Endometrium (tissue), 2 donors: ENCODE measurements around the gene CAMK2G.

Experiments used
- FAIRE-seq: peaks from 2 replicates; lab custom pipeline; 2012; peaks lifted over from hg19 to GRCh38; lab: Jason Lieb, UNC
- donor health status: control.
- donor health status: control.

Gene CAMK2G

DNA sequence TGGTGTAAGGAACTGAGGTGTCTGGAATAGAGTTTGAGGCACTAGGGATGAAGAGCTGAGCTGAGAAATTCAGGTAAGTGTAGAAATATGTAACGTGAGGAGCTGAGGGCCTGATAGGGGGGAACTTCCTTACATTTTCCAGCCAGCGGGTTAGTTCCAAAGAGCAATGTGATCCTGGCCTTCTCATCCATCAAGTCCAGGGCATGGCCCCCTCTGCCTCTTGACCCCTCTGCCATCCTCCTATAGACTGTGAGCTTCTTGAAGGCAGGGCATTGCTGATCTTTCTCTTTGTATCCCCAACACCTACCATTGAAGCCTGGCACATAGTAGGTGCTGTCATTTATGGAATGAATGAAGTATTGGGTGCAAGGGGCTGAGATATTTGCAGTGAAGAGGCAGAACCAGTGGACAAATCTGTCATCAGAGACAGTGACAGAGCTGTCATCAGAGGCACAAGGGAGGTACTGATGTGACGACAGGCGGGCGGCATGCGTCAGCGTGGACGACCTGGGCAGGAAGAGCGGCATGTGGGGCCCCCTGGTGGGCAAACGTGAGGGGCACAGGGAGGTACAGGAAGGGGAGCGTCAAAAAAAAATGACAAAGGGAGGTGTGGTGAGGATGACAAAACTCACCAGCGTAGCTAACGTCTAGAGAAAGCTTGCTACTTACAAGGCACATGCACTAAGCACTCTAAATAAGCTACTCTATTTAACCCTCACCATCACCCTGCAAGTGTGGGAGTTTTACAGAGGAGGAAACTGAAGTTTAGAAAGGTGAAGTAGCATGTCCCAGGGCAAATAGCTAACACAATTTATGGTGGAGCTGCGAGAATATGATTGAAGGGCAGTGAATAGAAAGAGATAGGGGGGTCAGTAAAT lies 5.2 kb upstream of the CAMK2G start:
- no peak for FAIRE-seq

DNA sequence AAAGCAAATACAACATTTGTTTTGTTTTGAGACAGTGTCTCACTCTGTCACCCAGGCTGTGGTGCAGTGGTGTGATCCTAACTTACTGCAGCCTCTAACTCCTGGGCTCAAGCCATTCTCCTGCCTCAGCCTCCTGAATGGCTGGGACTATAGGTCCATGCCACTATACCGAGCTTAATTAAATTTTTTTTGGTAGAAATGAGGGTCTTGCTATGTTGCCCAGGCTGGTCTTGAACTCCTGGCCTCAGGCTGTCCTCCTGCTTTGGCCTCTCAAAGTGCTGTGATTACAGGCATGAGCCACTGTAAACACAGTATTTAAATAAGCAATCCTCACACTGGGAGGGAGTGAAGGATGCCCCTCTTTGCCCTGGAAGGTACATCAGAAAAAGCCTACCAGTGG lies 4.0 kb upstream of the CAMK2G start:
- FAIRE-seq, result no peak

DNA sequence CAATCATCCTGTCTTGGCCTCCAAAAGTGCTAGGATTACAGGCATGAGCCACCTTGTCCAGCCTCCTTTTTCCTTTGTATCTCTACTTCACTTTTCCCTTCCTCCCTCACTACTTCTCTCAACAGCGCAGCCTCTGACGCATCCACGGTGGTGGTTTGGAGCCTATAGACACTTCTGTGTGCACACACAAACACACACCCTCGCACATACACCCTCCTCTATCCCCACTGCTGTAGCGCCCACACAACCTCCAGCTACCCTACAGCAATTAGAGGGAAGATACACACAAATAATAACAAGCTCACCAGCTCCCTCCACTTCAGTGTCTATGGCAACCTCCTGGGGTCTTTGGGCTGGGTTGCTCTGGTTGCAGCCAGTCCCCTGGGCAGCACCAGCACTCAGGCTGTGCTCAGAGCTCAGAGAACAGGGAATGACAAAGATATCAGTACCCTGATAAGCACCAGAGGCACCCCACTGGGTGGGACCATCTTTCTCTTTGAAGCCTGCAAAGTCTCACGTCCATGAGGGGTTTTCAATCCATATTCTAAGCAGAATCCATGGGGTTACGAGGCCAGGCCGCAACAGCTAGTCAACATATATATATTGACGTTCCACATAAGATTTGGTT lies 3.3 kb upstream of the CAMK2G start:
- FAIRE-seq, result no peak

DNA sequence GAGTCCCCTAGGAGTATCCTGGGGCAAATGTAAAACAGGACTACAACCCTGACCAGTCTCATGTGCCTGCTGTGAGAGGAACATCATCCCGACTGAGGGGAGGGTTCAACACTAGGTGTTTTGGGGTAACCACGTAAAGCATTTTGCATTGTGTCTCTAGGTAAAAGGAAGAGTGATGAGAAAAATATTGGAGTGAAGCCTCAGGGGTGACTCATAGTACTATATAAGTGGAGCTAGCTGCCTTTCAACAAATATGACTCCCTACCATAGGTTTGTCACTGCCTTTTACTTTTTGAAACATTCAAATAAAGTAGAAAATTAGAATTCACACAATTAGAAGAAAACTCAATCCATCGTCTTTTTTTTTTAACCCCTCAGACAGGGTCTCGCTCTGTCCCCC lies 2.6 kb upstream of the CAMK2G start:
- FAIRE-seq, result no peak

DNA sequence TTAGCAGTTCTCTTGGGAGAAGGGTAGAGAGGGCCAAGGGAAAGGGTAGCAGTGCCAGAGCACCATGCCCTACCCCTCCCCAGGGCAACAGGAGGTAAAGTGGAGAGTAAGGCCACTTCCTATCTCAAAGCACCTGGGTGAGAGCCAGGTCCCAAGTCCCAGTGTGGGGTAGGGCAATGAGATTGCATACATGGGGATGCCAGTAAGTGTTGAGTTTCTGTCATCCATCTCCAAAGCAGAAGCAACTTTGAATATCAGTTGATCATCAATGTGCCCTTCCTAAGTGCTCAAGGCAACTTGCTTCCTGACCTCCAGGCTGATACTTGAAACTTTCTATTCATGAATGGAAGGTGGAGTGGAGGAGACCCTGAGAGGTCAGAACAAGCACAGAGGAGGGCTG lies 2.2 kb upstream of the CAMK2G start:
- FAIRE-seq, result no peak

DNA sequence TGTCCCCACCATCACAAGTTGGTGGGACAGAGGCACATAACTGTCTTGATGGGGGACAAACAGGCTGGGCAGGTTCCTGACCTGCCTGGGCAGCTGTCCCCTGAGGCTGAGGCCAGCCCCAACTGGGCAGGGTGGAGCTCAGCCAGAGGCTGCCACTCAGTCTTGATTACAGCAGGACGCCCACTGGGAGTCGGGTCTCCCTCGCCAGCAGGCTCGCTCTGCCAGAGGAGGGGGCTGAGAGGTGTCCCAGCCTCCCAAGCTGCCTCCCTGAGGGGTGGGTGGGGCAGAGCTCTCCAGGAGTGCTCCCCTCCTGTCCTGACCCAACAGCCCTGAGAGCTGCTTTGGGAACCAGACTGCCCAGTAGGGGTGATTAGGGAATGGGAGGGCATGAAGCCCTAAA lies 1.8 kb upstream of the CAMK2G start:
- no peak for FAIRE-seq

DNA sequence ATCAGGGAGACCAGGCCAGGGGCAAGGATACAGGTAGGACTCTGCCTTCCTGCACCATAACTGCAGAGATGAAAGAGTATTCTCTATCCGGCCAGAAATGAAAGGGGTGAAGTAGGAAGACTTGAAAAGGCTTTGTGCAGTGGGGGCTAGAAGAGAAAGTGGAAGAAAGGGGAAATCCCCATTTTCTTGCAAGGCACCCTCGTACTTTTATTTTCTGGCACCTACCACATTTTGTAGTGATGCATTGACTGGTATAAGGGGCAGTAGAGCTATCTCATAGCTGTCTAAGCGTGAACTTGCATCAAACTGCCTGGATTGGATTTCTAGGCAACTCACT lies 752 bp upstream of the CAMK2G start:
- FAIRE-seq, result no peak

DNA sequence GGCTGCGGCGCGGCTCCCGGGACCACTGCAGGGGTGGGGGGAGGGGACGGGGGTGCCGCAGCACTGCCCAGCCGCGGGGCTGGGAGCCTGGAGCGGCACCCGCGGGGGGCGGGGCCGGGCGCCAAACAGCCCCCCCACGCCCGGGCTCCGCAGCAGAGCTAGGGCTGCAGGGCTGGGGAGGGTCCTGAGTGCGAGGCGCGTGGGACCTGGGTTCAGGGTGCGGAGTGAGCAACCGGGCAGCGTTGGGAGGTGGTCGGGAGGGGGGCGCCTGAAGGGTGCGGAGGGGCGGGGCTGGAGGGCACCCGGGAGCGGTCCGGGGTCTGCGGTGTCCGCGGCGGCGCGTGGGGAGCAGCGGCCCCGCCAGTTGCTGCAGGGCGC lies 528 bp downstream of the CAMK2G start:
- FAIRE-seq, result no peak

DNA sequence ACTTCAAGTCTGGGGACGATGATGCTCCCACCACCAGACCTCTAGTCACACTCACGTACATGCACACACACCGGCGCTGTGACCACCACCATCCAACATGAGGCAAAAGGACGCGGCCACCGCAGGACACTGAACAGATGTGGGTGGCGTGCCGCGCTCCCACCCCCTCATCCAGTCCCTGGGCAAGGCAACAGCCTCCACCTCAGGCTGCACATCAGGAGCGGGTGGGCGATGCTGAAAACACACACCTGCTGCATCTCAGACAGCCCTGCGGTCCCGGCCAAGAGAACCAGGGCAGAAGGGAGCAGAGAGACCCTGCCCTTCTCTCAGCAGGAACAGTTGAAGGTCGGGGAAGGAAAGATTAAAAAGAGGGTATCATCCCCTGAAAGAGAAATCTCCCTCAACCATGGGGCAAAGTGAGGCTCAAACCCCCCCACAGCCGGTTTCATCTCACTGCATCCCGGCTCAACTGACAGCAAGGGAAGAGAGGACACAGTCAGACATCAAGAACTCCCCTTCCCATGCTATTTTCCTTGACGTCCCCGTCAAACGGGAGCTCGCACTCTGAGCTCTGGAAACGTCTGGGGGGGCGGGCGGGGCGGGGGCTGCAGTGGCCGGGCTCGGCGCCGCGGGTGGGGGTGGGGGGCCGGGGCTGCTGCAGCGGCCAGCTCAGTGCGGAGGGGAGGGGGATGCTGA lies 1.1 kb downstream of the CAMK2G start:
- no peak for FAIRE-seq

DNA sequence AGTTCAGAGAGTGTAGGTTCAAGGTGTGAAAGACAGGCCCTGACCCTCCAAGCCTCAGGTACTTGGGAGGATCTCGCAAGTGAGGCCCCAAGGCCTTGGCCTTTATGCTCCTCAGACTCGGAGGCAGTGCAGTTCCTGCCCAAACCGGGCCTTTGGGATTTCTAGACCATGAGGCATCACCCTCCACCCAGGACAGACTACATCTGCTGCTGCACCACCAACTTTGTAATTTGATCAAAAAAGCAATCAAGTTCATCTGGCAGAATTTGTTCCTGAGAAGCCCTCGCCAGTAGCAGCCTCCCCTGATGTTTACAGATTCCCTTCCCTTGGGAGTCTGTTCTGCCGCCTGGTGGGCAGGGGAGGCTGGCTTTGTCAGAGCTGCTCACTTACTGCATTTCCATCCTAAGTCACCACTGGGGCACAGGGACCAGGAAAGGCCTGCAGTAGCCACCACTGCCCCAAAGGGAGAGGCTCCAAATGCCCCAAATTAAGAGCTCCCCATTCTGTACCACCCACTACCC lies 2.1 kb downstream of the CAMK2G start:
- FAIRE-seq, result no peak

DNA sequence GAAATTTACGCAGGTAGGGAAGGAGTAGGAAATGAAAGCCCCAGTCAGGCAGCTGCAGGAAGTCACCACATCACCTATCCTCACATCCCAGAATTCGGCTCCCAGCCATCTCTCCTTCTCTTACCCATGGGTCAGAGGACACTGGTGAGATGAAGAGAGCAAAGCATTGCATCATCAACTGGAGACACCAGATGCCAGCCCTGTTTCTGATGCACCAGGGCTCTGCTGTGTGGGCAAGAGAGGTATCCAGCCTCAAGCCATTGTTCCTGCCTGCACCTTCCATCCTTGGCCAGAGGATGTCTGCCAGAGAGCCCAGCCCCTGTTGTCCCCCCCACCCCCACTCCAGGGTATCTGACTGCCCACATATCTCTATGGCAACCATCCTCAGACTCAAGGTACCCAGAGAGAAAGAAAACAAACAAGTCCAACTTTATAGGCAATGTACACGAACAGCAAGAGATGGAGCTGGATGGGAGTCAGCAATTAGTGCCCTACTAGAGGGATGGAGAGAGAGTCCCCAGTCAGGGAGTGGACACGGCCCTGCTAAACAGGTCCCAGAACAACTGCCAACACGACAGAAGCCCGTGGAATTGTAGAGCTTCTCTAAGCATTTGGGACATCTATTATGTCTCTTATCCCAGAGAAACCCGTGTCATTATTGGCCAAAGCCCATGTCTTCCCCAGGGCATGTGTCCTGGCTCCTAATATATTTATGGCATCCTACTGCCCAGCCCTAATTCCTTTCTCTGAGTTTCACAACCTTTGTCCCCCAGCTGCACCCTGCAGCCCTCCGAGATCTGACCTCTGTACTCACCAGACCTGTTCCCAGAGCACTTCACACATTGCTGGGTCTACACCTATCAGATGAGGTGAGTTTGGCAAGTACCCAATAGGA lies 2.8 kb downstream of the CAMK2G start:
- no peak for FAIRE-seq

DNA sequence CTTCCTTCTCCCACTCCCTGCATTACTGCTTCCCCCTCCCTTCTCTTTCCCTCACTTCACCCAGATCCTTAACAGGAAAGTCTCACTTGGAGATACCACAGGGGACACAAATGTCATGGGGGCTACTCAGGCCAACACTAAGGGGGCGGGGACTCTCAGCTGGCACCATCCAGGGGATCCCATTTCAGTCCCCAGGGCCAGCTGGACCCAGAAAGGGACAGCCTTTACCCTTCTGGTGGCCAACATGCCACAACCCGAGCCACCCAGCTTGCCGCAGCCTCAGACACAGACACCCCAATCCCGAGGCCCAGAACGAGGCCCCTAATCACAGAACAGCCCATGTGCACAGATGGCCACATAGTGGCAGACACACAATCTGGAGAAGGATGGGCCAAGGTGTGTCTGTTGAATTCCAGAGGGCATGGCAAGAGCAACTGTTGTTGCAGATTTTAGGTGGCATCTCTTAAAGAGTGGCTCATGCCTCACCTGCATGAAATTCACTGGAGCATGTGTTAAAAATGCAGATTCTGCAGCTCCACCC lies 5.6 kb downstream of the CAMK2G start:
- no peak for FAIRE-seq

DNA sequence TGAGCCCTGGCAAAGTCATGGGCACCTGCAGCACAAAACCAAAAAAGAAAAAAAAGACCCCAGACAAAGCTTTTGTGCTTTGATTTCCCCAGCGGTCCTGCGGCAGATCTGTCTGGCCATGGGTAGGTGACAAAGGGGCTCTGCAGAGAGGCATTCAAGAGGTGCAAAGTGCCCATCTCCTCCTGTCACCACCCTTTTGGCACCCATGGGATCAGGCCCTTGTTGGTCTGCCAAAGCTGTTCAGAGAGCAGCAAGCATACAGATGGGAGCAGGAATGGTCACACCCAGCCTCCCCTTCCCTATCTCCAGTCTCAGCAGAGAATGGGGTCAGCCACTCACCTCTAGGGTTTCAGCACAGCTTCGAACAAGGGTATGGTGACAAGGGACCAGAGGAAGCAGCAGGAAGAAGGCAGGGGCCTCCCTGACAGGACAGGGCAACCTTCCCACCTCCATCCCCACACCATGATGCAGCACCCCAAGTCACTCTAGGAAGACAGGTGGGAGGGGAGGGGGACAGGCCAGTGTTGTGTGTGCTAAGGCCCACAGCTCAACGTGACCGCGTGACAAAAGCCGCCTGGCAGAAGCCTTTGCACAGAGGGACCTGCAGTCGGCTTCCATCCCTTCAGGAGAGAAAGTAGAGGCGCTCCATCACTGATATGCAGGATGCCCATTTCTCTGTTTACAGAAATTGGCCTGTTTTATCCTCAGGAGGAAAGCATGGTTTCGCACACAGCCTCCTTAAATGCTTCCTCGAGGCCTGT lies 6.3 kb downstream of the CAMK2G start:
- no peak for FAIRE-seq

DNA sequence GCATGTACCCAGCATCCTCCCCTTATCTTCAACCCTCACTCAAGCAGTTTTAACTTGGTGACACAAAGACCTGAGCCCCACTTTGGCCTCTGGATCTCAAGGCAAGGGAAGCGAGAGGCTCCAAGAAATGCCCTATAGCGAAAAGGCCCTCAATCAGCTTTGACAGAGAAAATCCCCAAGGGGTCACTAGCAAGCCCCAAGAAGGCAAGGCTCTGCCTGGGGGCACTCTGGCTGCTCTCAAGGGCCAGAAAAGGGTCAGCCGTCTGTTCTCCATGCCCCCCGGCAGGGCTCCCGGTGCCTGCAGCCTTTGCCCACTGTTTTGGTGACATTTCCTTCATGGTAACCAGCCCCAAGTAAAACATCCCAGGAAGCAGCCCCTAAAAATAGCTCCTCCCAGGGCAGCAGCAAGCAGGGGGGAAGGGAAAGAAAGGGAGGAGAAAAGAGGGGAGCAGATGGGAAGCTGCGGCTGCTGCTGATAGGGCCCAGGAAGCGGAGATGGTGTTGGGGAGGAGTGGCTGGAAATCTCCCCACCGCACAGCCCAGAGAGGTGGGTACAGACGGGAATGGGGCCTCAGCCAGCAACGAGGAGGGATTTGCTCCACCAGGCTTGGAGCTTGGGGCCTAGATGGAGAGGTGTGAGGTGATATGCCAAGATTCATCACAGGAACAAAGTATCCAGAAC lies 7.1 kb downstream of the CAMK2G start:
- no peak for FAIRE-seq

DNA sequence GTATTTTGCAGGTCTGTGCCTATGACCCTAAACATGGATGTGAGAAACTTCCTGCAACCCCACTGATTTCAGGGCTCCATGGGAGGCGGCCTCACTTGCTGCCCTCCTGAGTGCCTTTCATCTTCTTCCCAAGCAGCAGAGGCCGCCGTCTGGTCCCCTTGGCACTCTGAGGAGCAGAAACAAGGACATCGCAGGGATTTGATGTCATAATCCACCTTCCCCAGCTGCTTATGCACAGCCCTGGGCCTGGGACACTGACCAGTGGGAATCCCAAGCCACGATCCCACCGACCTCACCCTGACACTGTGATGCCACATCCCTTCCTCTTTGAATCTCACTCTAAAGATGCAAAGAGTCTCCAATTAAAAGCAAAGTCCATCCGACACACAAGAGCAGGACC lies 7.7 kb downstream of the CAMK2G start:
- no peak for FAIRE-seq

DNA sequence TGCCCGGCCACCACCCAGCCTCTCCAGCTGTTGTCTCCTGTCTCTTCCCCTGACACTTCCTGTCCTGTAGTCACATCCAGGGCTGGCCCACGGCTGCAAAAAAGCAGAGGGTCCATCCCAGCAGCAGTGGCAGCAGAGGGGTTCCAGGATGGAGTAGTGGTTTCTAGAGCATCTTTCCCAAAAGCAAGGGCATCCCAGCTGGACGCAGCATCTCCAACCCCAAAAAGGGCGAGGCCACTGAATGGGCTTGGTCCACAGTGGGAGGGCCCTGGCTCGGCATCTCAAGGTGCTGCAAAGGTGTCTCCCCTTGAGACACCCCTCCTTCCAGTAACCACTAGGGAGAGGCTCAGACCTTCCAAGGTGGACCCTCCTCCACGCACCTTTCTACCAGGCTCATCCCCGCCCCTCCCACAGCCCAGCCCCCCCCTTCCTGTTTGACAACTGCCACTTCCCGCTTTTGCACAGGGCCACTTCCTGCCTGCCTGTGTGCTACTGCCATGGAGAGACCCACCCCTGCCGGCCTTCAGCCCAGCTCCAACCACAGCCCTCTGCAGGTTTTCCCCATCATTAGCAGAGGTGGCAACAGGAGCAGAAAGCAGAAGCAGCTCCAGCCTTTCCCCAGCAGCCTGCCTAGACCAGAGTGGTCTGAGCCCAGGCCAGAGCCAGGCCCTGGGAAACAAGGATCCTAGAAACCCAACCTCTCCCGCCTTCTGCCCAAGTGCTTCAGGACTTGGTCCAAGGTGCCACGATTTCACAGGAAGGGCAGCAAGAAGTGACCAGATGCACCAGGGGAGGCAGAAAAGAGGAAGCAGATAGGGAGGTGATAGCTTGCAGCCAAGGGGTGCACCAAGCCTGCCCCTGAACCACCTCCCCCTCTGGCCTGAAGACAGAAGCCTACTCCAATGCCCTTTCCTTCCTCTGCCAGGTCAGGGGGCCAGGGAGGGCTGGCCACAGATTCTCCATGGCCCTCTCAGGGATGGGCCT lies 8.6 kb downstream of the CAMK2G start:
- no peak for FAIRE-seq

DNA sequence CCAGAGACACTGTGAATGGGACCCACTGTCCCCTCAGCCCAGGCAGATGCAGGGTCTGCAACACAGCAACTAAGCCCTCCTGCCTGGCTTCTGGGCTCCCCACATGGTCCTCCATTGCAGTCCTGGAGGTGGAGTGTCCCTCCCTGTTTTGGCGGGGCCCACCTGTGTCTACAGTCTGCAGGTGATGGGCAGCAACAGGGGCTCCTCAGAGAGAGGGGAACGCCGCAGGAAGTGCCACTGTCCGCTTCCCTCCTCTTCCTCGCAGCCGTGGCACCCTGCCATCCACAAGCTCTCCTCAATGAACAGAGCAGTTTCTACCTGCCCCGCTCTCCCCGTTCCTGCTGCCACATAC lies 9.3 kb downstream of the CAMK2G start:
- no peak for FAIRE-seq

DNA sequence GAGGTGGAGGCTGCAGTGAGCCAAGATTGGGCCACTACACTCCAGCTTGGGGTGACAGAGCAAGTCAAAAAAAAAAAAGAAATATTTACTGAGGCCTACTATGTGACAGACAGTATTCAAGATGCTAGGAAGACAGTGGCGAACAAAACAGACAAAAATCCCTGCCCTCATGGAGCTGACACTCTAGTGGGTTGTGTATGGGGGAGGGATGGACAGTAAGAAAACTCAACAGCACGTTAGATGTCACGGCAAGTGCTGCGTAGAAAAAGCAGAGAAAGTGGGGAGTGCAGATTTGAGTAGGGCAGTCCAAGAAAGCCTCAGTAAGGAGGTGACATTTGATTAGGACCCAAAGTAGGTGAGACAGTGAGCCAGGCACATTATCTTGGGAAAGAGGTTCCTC lies 10.1 kb downstream of the CAMK2G start:
- FAIRE-seq, result no peak

DNA sequence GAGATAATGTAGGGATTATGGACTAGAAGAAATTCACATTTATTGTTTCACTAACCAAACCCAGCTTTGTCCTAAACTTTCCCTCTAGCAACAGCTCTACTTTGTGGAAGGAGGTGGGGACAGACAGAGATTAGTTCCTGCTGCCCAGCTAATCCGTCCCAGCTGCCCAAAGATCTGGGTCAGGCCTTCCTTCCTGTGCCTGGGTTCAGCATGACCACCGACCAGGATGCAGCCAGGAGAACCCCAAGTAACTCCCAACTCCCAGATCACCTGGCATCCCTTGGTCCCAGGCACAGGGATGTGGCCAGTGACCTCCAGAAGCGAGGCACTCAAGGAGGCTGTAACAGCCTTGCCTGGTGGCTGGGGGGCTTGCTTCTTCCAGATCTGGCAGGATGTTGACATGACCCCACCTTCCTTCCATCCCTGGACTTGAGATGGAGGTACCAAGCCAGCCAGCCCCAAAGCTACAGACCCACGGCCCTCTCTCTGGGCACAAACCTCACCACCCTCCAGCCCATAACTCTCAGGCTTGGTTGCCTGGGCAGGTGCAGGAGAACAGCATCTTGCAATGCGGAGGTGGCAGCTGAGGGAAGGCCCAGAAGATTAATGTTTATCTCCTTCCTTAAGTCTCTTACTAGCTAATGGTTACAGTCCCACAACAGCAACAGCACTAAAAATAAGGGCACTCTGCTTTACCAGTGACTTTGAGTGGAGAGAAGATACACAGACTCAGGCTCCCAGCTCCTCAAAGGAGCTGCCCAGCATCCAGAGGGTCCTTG lies 11.1 kb downstream of the CAMK2G start:
- FAIRE-seq, result no peak
